IPS-18a (cell line): ENCODE results near the gene RBBP9.
"Not testable (repeated sequence)": the region's sequence is repeated elsewhere in the genome, so short reads cannot be mapped to it uniquely, and the experiment has no call there.

Experiments
- H3K27ac ChIP-seq: one replicate; pipeline ENCODE4 v1.5.1; 2013; ENCODE audit warnings: low read length
- H3K27me3 ChIP-seq: one replicate; pipeline ENCODE4 v1.6.1; 2013; ENCODE audit warnings: mild to moderate bottlenecking, low read length; ENCODE audit not compliant: control insufficient read depth, insufficient read depth
- H3K36me3 ChIP-seq: one replicate; pipeline ENCODE4 v1.6.1; 2013; ENCODE audit warnings: low read depth, low read length; ENCODE audit not compliant: control insufficient read depth
- H3K4me1 ChIP-seq: one replicate; pipeline ENCODE4 v1.6.1; 2013; ENCODE audit warnings: low read depth, low read length; ENCODE audit not compliant: control insufficient read depth
- H3K4me3 ChIP-seq: one replicate; pipeline ENCODE4 v1.5.1; 2013; ENCODE audit warnings: low read length
- H3K9ac ChIP-seq: one replicate; pipeline ENCODE4 v1.6.1; 2013; ENCODE audit warnings: mild to moderate bottlenecking, low read length, moderate library complexity
- H3K9me3 ChIP-seq: one replicate; pipeline ENCODE4 v1.6.1; 2013; ENCODE audit warnings: low read depth, low read length; ENCODE audit not compliant: control insufficient read depth

RBBP9 gene

GRCh38 chr20:18501672-18502071 lies 4.6 kb upstream of the RBBP9 start:
- not testable (repeated sequence) for H3K36me3 ChIP-seq, H3K4me3 ChIP-seq, H3K27me3 ChIP-seq, H3K9me3 ChIP-seq, H3K27ac ChIP-seq, H3K4me1 ChIP-seq, H3K9ac ChIP-seq

GRCh38 chr20:18497603-18498002 lies 578 bp upstream of the RBBP9 start:
- peak overlapping the region; percentile 89 for H3K9ac ChIP-seq
- no peaks in the 10 kb centered on the region for H3K27me3 ChIP-seq
- H3K4me1 ChIP-seq: peaks cover 11% of the 10 kb centered on the region
- H3K9me3 ChIP-seq: no peaks in the 10 kb centered on the region
- H3K36me3 ChIP-seq: peaks cover 9% of the 10 kb centered on the region
- peak overlapping the region; percentile 63 for H3K27ac ChIP-seq
- peak overlapping the region; percentile 95 for H3K4me3 ChIP-seq

GRCh38 chr20:18496042-18496441 lies 983 bp downstream of the RBBP9 start:
- no peaks in the 10 kb centered on the region for H3K27me3 ChIP-seq
- H3K4me1 ChIP-seq: peaks cover 11% of the 10 kb centered on the region
- peaks cover 9% of the 10 kb centered on the region for H3K36me3 ChIP-seq
- H3K27ac ChIP-seq: no peak overlapping the region
- peak overlapping the region; percentile 89 for H3K9ac ChIP-seq
- no peaks in the 10 kb centered on the region for H3K9me3 ChIP-seq
- peak overlapping the region; percentile 95 for H3K4me3 ChIP-seq

GRCh38 chr20:18488301-18488700 lies 8.7 kb downstream of the RBBP9 start:
- no peaks in the 10 kb centered on the region for H3K9me3 ChIP-seq
- H3K9ac ChIP-seq: no peak overlapping the region
- peaks cover 44% of the 10 kb centered on the region for H3K36me3 ChIP-seq
- no peaks in the 10 kb centered on the region for H3K27me3 ChIP-seq
- H3K27ac ChIP-seq: no peak overlapping the region
- H3K4me1 ChIP-seq: no peaks in the 10 kb centered on the region
- H3K4me3 ChIP-seq: no peak overlapping the region

GRCh38 chr20:18481596-18481995 lies 15.4 kb downstream of the RBBP9 start:
- H3K36me3 ChIP-seq: peaks cover 72% of the 10 kb centered on the region
- no peak overlapping the region for H3K4me3 ChIP-seq
- H3K9ac ChIP-seq: no peak overlapping the region
- H3K4me1 ChIP-seq: no peaks in the 10 kb centered on the region
- no peaks in the 10 kb centered on the region for H3K9me3 ChIP-seq
- H3K27me3 ChIP-seq: no peaks in the 10 kb centered on the region
- no peak overlapping the region for H3K27ac ChIP-seq

- Histone ChIP-seq H3K4me3 (no peak overlapping the region), H3K36me3 (peaks cover 73% of the 10 kb centered on the region), H3K27ac (no peak overlapping the region), H3K9me3 (no peaks in the 10 kb centered on the region), H3K4me1 (no peaks in the 10 kb centered on the region), H3K9ac (no peak overlapping the region), H3K27me3 (no peaks in the 10 kb centered on the region)
Observed at GRCh38 chr20:18477821-18478220, 19.2 kb downstream of the RBBP9 start.

- no peaks in the 10 kb centered on the region for H3K4me1 ChIP-seq
- H3K9me3 ChIP-seq: no peaks in the 10 kb centered on the region
- H3K9ac ChIP-seq: no peak overlapping the region
- no peak overlapping the region for H3K4me3 ChIP-seq
- no peaks in the 10 kb centered on the region for H3K27me3 ChIP-seq
- H3K27ac ChIP-seq: no peak overlapping the region
- peaks cover 67% of the 10 kb centered on the region for H3K36me3 ChIP-seq
Observed at GRCh38 chr20:18477218-18477617, 19.8 kb downstream of the RBBP9 start.

- H3K36me3 ChIP-seq: peaks cover 10% of the 10 kb centered on the region
- H3K27ac ChIP-seq: peak within 1 kb of the TSS; percentile 99
- no peaks in the 10 kb centered on the region for H3K27me3 ChIP-seq
- H3K4me3 ChIP-seq: peak within 1 kb of the TSS; percentile 94
- H3K9me3 ChIP-seq: no peaks in the 10 kb centered on the region
- H3K9ac ChIP-seq: peak within 1 kb of the TSS; percentile 87
- H3K4me1 ChIP-seq: peaks cover 5% of the 10 kb centered on the region
Observed at GRCh38 chr20:18466894-18467730, 29.9 kb downstream of the RBBP9 start, which contains the start of the genes DZANK1 and POLR3F. DZANK1 (minus strand) TSS chr20:18467030; CDS start chr20:18465358, 1,672 bp downstream. POLR3F (plus strand) TSS chr20:18467390; CDS start chr20:18467507, 117 bp downstream.

GRCh38 chr20:18466574-18466893 lies 30.5 kb downstream of the RBBP9 start:
- peak overlapping the region; percentile 87 for H3K9ac ChIP-seq
- no peaks in the 10 kb centered on the region for H3K27me3 ChIP-seq
- peak overlapping the region; percentile 55 for H3K27ac ChIP-seq
- H3K36me3 ChIP-seq: peaks cover 10% of the 10 kb centered on the region
- no peaks in the 10 kb centered on the region for H3K9me3 ChIP-seq
- H3K4me3 ChIP-seq: peak overlapping the region; percentile 94
- peaks cover 5% of the 10 kb centered on the region for H3K4me1 ChIP-seq

- Histone ChIP-seq H3K27ac (no peak overlapping the region), H3K9ac (peak overlapping the region; percentile 87), H3K4me3 (peak overlapping the region; percentile 94), H3K4me1 (peaks cover 5% of the 10 kb centered on the region), H3K27me3 (no peaks in the 10 kb centered on the region), H3K36me3 (peaks cover 10% of the 10 kb centered on the region), H3K9me3 (no peaks in the 10 kb centered on the region)
Observed at GRCh38 chr20:18465536-18466200, 31.4 kb downstream of the RBBP9 start.

GRCh38 chr20:18456600-18456999 lies 40.4 kb downstream of the RBBP9 start:
- H3K9me3 ChIP-seq: no peaks in the 10 kb centered on the region
- no peak overlapping the region for H3K27ac ChIP-seq
- no peaks in the 10 kb centered on the region for H3K27me3 ChIP-seq

More at GRCh38 chr20:18456600-18456999, 40.4 kb downstream of the RBBP9 start:
- Histone ChIP-seq H3K4me3 (no peak overlapping the region), H3K4me1 (no peaks in the 10 kb centered on the region), H3K36me3 (no peaks in the 10 kb centered on the region), H3K9ac (no peak overlapping the region)
